GM12875 (cell line): Measurements from ENCODE around the gene TAS1R1.

ENCODE experiments used
- H3K4me3 ChIP-seq: one replicate; pipeline ENCODE4 v1.5.1; 2011; ENCODE audit warnings: low read depth, low read length, control low read depth
- TF ChIP-seq, protein P1 (sequence below): IDR thresholded peaks from 2 replicates; pipeline ENCODE4 v1.5.1; 2011; ENCODE audit warnings: low read depth, mild to moderate bottlenecking, control low read depth, inconsistent platforms, low read length, moderate library complexity, borderline replicate concordance; ENCODE audit not compliant: insufficient read depth

TAS1R1 gene

GRCh38 chr1:6508816-6509189 lies 46.3 kb upstream of the TAS1R1 start:
- TF ChIP-seq, protein P1, sequence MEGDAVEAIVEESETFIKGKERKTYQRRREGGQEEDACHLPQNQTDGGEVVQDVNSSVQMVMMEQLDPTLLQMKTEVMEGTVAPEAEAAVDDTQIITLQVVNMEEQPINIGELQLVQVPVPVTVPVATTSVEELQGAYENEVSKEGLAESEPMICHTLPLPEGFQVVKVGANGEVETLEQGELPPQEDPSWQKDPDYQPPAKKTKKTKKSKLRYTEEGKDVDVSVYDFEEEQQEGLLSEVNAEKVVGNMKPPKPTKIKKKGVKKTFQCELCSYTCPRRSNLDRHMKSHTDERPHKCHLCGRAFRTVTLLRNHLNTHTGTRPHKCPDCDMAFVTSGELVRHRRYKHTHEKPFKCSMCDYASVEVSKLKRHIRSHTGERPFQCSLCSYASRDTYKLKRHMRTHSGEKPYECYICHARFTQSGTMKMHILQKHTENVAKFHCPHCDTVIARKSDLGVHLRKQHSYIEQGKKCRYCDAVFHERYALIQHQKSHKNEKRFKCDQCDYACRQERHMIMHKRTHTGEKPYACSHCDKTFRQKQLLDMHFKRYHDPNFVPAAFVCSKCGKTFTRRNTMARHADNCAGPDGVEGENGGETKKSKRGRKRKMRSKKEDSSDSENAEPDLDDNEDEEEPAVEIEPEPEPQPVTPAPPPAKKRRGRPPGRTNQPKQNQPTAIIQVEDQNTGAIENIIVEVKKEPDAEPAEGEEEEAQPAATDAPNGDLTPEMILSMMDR, result no peak
- no peak overlapping the region for H3K4me3 ChIP-seq

DNA sequence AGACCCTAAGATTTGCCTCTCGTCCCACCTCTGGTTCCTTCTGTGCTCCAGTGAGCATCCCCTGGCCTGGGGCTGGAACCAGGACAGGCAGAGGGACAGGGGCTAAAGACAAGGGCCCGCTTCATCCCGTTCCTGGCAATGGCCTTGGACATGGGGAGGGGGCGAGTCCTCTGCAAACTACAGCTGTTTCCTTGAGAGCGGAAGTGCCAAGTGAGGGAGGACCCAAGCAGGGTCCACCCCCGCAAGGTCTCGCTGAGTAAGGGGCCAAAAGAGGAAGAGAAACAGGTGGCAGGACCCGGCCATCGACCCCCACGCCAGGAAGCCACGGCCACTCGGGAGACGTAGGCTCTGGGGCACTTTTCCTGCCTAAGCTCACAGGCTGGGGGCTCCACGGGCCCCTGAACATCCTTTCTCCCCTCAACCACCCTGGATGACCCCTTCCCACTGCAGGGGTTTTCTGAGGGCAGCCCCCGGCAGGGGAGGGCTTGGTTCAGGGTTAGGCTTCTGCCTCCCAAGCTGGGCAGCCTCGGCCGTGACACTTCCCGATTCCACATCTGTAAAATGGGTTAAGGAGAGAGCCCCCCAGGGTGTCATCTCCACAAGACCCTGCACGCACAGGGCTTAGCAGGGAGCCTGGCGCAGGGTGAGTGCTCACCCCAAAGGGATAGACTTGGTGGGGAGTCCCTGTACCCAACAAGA lies 45.7 kb upstream of the TAS1R1 start:
- TF ChIP-seq, protein P1, result no peak
- H3K4me3 ChIP-seq, result no peak overlapping the region

DNA sequence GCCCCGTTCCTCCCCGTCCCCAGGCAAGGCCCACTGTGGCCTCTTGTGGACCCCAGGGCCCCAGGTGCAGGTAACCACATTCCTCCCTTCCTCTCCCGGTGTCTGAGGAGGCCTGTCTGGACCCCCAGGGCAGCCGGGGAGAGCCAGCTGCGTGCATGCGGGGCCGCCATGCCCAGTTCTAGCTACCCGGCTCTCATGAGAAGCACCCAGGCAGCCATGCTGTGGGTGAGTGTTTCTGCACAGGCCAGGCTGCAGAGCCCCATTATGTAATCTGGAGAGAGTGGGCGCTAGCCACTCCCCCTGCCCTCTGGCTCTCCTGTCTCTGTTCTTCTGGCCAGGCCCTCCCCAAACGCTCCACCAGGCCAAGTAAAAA lies 45.2 kb upstream of the TAS1R1 start:
- H3K4me3 ChIP-seq, result no peak overlapping the region
- TF ChIP-seq, protein P1, result no peak

DNA sequence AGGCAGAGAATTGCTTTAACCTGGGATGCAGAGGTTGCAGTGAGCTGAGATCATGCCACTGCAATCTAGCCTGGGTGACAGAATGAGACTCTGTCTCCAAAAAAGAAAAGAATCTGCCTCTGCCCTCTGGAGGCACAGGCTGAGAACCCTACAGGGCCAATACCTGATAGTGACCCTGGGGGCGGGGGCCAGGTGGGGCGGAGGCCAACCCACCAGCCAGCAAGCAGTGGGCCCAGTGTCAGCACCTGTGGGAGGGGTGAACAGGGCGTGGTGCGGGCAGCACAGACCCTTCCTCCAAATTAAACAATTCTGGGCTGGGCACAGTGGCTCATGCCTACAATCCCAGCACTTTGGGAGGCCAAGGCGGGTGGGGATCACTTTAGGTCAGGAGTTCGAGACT lies 44.6 kb upstream of the TAS1R1 start:
- TF ChIP-seq, protein P1, result no peak
- H3K4me3 ChIP-seq, result no peak overlapping the region

GRCh38 chr1:6511056-6511455 lies 44.1 kb upstream of the TAS1R1 start:
- H3K4me3 ChIP-seq, result no peak overlapping the region
- TF ChIP-seq, protein P1, result no peak

GRCh38 chr1:6511561-6512244 lies 43.4 kb upstream of the TAS1R1 start:
- TF ChIP-seq, protein P1, result no peak
- no peak overlapping the region for H3K4me3 ChIP-seq

DNA sequence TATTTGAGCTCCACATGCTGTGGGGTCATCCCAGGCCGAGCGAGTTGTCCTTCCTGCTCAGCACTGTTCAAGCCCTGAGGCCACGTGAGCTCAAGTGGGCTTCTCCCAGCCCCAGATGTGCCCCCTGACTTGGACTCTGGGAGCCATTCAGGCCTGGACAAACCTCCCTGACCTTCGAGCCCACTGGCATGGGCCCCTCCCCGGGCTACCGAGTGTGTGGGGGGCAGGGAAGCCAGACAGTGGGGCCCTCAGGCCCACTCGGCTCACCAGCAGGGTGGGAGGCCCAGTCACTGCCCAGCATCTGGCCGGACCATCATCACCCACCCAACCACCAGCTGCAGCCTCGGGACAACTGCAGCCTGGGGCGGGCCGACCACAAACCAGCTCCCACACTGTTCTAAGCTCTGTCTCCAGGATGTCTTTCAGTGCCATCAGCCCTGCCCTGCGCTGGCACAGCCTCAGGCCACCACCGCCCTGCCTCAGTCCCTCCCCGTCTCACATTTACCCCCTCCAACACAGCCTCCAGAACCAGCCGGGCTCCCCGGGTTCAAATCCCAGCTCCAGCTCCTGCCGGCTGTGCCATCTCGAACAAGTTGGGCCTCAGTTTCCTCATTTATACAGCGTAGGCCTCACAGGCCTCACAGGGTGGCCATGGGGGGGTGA lies 42.7 kb upstream of the TAS1R1 start:
- H3K4me3 ChIP-seq, result no peak overlapping the region
- TF ChIP-seq, protein P1, result no peak
